ENCODE results near the gene TEX53. TPM values are rescaled to one million over a fixed set of nuclear protein-coding genes. Genes with fewer than 3 reads are reported as not detected.

TEX53 gene
- total RNA-seq, 1 experiment from 2014 or later: not detected

- Histone ChIP-seq H2AFZ (ENCODE audit: low read depth, low read length, poor library complexity, severe bottlenecking) (no peak overlapping the region), H4K20me1 (ENCODE audit: insufficient read depth) (no peaks in the 10 kb centered on the region), H3K4me3 (replicated peaks in 1 of 2; ENCODE audit: low read depth in 1 of 2, low read length in 2 of 2) (no peak overlapping the region), H3K4me1 (ENCODE audit: control insufficient read depth in 1 of 2, insufficient read depth in 2 of 2, low read length in 2 of 2) (no peaks in the 10 kb centered on the region), H3K4me2 (ENCODE audit: low read length) (no peak overlapping the region), H3K9me3 (ENCODE audit: control insufficient read depth in 1 of 2, insufficient read depth in 1 of 2, low read depth in 1 of 2, low read length in 2 of 2) (no peaks in the 10 kb centered on the region), H3K27ac (ENCODE audit: low read depth, low read length) (no peak overlapping the region), H3K27me3 (ENCODE audit: insufficient read depth, low read length) (peaks cover 15% of the 10 kb centered on the region; the same call in 1 of the 2 replicates), H3K79me2 (ENCODE audit: insufficient read depth, low read length) (no peaks in the 10 kb centered on the region), H3K9ac (ENCODE audit: low read length) (no peak overlapping the region), H3K9me2 (ENCODE audit: insufficient read depth) (no peaks in the 10 kb centered on the region), H3K36me3 (ENCODE audit: control insufficient read depth in 1 of 2, insufficient read depth in 2 of 2, low read length in 2 of 2) (no peaks in the 10 kb centered on the region)
- DNase-seq (ENCODE audit: low read depth, low spot score) (no peak), ATAC-seq (no peak)
- TF ChIP-seq SRF (IDR thresholded peaks at IDR 0.05; ENCODE audit: low read depth) (no peak), ZNF274 (IDR thresholded peaks at IDR 0.05; ENCODE audit: low read depth, low read length) (no peak), ELF1 (IDR thresholded peaks at IDR 0.05; ENCODE audit: borderline replicate concordance, low read depth) (no peak), SP1 (IDR thresholded peaks at IDR 0.05; ENCODE audit: low read depth) (no peak), ATF3 (IDR thresholded peaks at IDR 0.05) (no peak), CTCF (IDR thresholded peaks at IDR 0.05 in 2 of 3, conservative IDR thresholded peaks at IDR 0.05 in 1 of 3; ENCODE audit: borderline replicate concordance in 1 of 3, insufficient read depth in 1 of 3, low read depth in 2 of 3, low read length in 2 of 3) (no peak), JUND (IDR thresholded peaks at IDR 0.05) (no peak), CEBPB (IDR thresholded peaks at IDR 0.05; ENCODE audit: low read depth) (no peak)
- intact Hi-C loops (cut with micrococcal nuclease): no loop called here
- ChIA-PET POLR2A (no interaction called here), RAD21 (ENCODE audit: low non-redundant PET in 1 of 2, low total read pairs in 2 of 2, uncharacterized antibody in 2 of 2, unreplicated experiment in 2 of 2) (no interaction called here), CTCF (interaction anchor here (1.4 kb wide), 1 partner anchor 14 kb away, joined by 4 read pairs; no protein-coding TSS in a partner anchor)
- no TSS peak for BruUV-seq (replicated peaks)
Observed at GRCh38 chr9:114666401-114666800, 8.8 kb upstream of the TEX53 start.

GRCh38 chr9:114664181-114664580, 6.6 kb upstream of the TEX53 start:
- Histone ChIP-seq H3K36me3 (ENCODE audit: control insufficient read depth in 1 of 2, insufficient read depth in 2 of 2, low read length in 2 of 2) (no peaks in the 10 kb centered on the region), H3K27ac (ENCODE audit: low read depth, low read length) (no peak overlapping the region), H3K4me2 (ENCODE audit: low read length) (no peak overlapping the region), H3K4me3 (replicated peaks in 1 of 2; ENCODE audit: low read depth in 1 of 2, low read length in 2 of 2) (no peak overlapping the region), H3K4me1 (ENCODE audit: control insufficient read depth in 1 of 2, insufficient read depth in 2 of 2, low read length in 2 of 2) (no peaks in the 10 kb centered on the region), H3K9me3 (ENCODE audit: control insufficient read depth in 1 of 2, insufficient read depth in 1 of 2, low read depth in 1 of 2, low read length in 2 of 2) (no peaks in the 10 kb centered on the region), H3K79me2 (ENCODE audit: insufficient read depth, low read length) (no peaks in the 10 kb centered on the region), H2AFZ (ENCODE audit: low read depth, low read length, poor library complexity, severe bottlenecking) (no peak overlapping the region), H3K9ac (ENCODE audit: low read length) (no peak overlapping the region), H3K9me2 (ENCODE audit: insufficient read depth) (no peaks in the 10 kb centered on the region), H4K20me1 (ENCODE audit: insufficient read depth) (no peaks in the 10 kb centered on the region), H3K27me3 (ENCODE audit: insufficient read depth, low read length) (peaks cover 18% of the 10 kb centered on the region; the same call in 1 of the 2 replicates)
- BruUV-seq (replicated peaks): no TSS peak
- intact Hi-C loops (cut with micrococcal nuclease): no loop called here
- ATAC-seq (no peak), DNase-seq (ENCODE audit: low read depth, low spot score) (no peak)
- ChIA-PET RAD21 (ENCODE audit: low non-redundant PET in 1 of 2, low total read pairs in 2 of 2, uncharacterized antibody in 2 of 2, unreplicated experiment in 2 of 2) (no interaction called here), POLR2A (no interaction called here), CTCF (interaction anchor here (1.0 to 1.7 kb wide), 2 partner anchors 11 to 17 kb away, joined by 5 to 7 read pairs; no protein-coding TSS in a partner anchor)
- TF ChIP-seq SRF (IDR thresholded peaks at IDR 0.05; ENCODE audit: low read depth) (no peak), EZH2phosphoT487 (IDR thresholded peaks at IDR 0.05; ENCODE audit: borderline replicate concordance) (no peak), CTCF (IDR thresholded peaks at IDR 0.05 in 2 of 3, conservative IDR thresholded peaks at IDR 0.05 in 1 of 3; ENCODE audit: borderline replicate concordance in 1 of 3, insufficient read depth in 1 of 3, low read depth in 2 of 3, low read length in 2 of 3) (no peak), EGR1 (IDR thresholded peaks at IDR 0.05; ENCODE audit: low read depth) (no peak), REST (IDR thresholded peaks at IDR 0.05; ENCODE audit: low read depth) (no peak), ZFX (IDR thresholded peaks at IDR 0.05) (no peak), MAX (IDR thresholded peaks at IDR 0.05) (no peak)
